DMS 273 treated with DMSO at 0.1 percent for 48 hours (cell line): ENCODE measurements around the gene RAB20.
"Not testable (repeated sequence)": the region's sequence is repeated elsewhere in the genome, so short reads cannot be mapped to it uniquely, and the experiment has no call there.

Experiments
- DNase-seq: peaks from one replicate; lab custom pipeline; 2025; lab: John Stamatoyannopoulos, UW

Gene RAB20

DNA sequence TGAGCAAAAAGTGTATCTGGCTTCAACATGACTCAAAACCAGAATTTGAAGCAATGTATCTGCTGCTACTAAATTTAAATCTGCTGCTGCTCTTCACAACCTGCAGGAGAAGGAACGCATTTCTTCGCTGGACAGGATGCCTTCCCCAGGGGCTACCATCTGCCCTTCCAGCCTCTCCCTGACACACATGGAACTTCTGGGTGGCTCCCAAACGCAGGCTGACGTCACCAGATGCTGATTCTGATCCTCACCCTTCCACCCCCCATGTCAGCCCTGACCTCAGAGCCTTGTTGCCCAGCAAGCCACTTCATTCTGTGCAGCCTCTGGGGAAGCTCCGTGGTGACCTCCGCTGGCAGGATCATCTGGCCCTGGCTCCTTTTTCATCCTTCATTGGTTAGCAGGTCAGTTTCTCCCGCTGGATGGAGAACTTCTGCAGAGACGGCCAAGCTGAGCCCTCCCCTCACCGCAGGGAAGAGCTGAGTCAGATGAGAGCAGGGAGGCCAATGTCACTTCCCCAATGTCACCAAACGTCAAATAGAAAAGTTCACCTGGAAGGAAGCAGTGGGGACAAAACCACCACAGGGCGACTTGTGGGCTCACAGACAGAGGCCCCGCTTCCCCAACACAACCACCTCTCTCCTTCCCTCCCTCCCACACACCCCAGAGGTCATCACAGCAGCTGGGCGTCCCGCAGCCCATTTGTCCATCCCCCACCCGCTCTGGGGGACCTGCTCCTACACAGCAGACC lies 14.0 kb upstream of the RAB20 start:
- DNase-seq: no peak

DNA sequence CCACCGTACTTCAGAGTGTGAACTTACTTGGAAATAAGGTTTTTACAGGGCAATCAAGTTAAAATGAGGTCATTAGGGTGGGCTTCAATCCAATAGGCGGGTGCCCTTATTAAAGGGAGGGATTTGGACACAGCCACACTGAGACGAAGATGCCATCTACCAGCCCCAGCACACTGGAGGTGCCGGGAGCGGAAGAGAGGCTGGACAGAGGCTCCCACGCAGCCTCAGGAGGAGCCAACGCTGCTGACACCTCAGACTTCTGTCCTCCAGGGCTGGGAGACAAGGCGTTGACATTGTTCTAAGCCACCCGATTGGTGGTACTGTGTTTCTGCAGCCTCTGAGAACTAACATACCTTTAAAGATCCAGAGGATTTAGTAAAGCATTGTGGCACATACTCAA lies 12.6 kb upstream of the RAB20 start:
- no peak for DNase-seq

DNA sequence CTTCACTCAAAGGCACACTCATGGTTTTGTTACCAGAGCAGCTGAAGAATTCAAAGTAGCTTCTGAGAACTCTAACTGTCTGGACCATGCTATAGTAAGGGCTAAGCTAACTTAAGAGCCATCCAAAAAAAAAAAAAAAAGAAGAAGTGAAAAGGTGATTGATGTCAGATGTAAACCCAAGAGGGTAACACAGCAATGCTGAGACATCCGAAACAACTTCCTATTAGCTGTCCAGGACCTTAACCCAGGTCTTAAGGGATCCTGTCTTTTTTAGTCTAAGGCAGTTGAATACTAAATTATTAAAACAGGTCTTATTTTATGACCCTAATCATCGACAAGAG lies 11.2 kb upstream of the RAB20 start:
- DNase-seq: no peak

DNA sequence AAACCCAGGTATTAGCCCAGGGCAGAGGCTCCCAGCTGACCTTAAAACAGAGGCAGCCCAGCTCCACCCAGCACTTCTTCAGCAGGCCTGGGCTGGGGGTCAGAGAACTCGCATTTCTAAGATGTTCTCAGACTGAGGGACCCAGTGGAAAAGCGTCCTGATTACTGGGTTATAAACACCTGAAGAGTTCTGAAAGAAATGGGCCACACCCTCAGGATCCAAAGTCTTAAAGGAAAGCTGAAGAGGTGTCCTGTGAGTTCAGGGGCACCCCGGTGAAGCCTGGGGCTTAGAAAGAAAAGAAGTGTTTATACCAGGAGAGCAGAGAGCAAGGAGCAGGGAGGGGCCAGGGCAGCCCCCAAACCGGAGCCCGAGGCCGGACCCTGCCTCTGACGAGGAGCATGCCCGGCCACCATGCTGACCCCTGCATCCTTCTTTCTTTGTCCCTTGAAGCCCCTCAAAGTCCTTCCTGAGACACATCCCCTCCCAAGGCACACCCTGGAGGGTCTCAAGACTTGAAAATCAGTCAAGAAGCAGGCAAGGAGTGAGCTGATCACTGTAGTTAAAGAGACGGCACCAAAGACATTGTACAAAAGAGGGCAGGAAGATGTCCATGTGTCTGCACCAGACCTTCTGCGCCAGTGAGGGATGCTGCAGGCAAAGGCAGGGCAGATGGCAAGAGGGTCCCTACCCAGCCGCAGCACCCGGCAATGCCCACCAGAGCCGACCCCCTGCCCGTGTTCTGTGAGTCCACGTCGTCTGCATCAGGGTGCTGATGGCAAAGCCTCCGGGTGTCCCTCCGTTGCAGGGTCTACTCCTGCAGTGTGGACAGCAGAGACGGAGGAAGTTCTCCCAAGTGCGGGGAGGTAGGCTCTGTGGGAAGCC lies 10.6 kb upstream of the RAB20 start:
- no peak for DNase-seq

DNA sequence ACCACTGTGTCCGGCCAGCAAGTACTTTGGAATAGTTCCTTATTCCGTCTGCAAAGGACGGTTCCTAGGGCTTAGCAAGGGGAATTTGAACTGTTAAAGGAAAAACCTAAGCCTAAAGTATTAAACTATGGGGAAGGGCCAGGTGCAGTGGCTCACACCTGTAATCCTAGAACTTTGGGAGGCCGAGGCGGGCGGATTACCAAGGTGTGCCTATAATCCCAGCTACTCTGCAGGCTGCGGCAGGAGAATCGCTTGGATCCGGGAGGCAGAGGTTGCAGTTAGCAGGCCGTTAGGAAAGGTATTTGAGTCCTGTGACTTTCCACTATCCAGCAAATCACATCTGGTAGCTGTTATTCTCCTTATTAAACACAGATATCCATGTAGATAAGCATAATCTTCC lies 9.4 kb upstream of the RAB20 start:
- no peak for DNase-seq

DNA sequence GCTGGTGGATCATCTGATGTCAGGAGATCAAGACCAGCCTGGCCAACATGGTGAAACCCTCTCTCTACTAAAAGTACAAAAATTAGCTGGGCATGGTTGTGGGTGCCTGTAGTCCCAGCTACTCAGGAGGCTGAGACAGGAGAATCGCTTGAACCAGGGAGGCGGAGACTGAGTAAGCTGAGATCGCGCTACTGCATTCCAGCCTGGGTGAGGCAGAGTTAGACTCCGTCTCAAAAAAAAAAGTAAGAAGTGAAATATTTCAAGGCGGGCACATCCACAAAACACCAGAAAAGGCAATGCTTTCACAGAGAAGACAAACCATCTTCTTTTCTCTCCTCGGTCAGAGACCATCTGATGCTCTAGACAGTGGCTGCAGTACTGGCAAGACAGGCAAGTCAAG lies 8.4 kb upstream of the RAB20 start:
- DNase-seq: not testable (repeated sequence)

DNA sequence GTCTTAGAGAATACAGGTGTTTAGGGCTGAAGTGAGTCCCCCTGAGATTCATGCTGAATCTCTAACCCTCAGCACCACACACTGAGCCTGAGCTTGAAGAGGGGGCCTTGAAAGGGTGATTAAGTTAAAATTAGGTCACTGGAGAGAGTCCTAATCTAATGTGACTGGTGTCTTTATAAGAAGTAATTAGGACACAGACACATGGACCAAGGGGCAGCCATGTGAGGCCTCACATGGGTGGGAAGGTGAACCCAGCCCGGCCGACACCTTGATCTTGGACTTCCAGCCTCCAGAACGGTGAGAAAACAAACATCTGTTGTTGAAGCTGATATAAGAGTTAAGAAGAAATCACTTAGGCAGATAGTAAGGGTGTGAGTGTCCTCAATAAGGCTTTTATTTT lies 7.1 kb upstream of the RAB20 start:
- DNase-seq: no peak

DNA sequence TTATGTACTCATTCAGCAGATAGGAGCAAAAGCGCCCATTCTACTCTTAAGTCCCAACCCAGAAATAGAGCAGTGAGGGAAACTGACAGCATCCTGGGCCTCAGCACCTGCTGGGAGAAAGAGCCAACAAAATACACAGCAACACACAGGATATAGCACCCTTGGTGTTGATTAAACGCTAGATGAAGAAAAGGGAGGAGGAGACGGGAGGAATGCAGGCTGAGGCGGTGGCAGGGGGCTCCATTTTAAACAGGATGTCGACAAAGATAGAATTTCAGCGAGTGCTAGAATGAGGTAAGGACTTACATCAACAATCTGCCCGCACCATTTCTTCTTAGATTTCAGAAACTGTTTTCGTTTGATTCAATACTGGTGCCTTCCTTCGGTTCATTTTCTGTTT lies 4.6 kb upstream of the RAB20 start:
- DNase-seq: no peak

DNA sequence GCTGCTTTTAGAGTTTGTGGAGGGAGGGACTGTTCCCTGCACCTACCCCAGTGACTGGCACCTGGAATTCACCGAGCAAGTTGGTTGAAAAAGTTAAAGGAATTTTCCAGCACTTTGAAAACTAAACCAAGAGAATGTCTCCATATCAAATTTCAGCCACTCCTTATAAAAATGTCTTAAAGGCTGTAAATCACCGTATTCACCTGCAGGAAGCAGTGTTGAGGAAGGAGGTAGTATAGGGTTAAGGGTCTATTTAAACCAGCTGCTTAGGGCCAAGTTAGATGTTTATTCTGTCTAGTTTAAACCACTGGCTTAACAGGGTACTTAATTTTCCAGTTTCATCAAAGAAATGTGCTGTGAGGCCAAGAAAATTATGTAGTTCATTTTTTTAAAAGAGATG lies 3.8 kb upstream of the RAB20 start:
- no peak for DNase-seq

DNA sequence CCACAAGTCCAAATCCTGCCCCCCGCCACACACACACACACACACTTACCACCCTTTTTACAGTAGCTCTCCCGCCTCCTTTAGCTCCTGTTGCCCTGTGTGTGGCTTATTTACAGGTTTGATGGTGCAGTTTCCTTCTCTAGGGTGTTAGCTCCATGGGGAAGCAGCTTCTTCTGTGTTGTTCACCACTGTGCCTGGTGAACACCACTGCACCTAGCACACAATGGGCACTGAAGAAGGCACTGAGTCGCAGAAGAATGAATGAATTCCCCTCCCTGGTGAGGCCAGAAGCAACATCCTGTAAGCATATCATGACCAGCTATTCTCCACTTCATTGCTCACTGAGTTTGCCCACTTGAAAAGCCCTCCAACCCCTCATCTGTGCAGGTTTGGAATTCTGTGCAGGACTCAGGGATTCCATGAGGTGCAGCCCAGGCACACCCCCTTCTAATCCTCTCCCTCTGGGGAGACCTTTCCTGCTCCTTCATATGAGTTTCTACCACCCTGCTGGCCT lies 3.0 kb upstream of the RAB20 start:
- no peak for DNase-seq

DNA sequence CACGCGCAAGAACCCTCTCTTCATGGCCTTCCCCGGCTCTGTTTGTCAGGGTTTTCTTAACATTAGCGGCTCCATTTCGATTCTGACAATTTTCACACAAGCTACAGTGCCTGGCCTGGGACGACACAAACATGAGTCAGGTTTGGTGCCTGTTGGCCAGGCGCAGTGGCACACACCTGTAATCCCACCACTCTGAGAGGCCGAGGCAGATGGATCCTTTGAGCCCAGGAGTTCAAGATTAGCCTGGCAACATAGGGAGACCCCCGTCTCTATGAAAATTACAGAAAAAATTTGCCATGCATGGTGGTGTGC lies 1.9 kb upstream of the RAB20 start:
- no peak for DNase-seq

DNA sequence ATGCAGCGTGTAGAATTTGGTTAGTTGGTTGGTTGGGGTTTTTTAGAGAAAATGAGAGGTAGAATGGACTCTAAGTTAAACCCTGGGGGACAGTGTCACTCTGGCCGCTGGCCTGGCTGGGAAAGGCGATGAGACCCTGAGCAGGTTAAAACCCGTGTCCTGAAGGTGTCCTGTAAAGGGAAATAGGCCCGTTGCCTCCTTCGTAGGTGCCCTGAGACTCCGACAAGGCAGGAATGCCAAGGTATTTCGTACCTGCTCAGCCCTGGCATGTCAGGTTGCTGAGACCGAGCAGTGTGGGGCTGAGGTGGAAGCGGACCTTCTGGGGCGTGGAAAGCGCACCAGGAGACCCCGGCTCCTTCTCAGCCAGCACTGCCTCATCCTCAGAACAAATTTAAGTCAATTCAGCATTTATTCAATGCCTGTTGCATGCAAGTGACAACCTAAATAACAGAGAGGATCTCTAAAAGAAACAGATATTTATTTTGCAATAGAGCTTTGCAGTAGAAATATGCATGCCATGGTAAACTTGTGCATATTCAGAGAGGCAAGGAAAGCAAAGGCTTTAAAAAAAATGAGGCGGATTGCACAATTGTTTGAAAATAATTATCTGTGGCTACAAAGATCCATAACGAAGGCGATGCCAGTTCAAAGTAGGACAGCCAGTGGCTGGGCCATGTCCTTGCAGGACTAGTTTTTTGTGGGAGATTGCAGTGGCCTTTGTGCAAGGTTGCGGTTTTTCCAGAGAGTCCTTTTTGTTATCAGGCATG lies 1.4 kb upstream of the RAB20 start:
- DNase-seq: no peak

DNA sequence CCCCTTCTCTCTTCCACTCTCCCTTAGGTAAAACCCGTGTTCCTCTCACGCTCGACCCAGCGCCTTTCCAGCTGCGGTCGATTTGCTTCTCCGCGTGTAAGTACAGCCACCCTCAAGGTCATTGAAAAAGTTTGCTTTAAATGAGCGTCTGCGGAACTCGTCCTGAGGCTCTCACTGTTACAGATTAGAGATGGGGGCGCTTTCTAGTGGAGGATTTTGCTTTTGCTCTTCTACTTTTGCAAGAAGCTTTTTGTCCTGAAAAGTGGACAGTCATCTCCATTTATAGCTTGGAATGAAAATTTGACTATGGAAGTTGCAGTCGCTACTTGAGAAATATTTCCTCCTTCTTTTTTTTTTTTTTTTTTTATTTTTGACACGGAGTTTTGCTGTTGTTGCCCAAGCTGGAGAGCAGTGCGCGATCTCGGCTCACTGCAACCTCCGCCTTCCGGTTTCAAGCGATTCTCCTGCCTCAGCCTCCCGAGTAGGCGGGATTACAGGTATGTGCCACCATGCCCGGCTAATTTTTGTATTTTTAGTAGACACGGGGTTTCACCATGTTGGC lies 595 bp upstream of the RAB20 start:
- peak; percentile 31 for DNase-seq

DNA sequence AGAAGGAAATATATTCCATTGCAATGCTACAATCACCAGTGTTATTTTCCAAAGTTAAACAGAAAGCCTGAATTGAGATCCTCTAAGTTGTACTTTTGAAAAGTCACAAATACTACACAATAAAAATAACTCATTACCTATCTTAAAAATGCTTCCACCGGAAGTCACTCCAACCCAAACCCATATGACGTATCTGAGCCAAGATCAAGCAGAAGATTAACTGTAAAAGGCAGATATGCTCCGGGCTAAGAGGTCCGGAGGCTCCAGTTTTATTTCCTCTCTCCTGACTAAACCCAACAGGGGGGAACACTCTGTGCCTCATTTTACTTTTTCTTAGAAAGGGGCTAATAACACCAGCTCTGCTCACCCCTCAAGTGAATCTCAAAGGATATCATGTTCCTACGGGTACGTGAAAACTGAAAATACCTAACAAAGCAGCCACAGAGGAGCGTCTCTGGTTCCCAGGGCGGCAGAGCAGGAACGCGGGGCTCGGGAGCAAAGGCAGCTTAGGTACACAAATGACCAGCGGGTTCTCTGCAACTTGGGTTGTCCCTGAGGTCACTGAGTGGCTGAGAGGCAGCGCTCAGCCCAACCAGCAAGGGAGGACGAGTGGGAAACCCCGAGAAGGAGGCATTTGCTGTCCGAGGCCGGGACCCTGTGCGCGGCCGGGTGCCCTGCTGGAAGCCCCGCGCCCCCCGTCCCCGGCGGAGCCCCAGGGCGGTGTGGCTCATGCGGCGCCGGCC lies 750 bp downstream of the RAB20 start:
- DNase-seq: no peak

DNA sequence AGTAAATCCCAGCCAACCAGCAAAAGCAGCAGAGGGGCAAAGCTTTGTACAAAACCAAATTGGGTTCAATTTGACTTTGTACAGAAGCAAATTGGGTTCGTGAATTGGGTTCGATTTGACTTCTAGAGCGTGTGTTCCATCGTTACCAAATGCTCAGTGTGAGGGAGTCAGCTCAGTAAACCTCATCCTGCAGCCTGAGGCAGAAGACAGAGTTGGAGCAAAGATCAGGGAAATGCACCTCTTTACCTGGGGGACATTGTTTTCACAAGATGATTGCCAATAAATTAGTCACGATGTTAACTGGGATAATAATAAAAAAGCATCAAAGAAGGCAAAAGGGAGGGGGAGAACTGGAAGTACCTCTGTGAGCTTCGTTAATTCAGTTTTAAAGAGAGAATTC lies 1.5 kb downstream of the RAB20 start:
- no peak for DNase-seq

DNA sequence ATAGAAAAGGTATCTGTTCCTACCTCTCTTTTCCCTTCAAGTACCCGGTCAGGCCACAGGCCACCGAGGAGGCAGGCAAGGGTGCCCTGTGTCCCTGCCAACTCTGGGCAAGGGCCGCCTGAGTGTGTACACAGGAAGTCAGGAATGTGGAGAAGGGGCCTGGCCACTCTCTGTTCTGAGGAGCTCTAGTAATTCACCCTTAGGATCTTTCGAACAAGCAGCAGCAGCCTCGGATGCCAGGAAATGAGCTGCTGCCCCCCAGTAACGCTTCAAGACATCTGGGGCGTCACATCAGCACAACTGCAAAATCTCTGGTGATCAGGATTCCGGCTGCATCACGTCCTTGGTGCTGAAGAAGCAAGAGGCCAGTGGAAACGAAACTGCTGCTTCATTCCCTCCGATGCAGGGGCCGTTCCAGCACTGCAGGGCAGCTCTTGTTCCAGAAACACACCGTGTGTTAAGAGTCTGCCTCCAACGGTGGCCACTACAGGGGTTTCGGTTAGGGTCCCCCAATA lies 2.0 kb downstream of the RAB20 start:
- no peak for DNase-seq

DNA sequence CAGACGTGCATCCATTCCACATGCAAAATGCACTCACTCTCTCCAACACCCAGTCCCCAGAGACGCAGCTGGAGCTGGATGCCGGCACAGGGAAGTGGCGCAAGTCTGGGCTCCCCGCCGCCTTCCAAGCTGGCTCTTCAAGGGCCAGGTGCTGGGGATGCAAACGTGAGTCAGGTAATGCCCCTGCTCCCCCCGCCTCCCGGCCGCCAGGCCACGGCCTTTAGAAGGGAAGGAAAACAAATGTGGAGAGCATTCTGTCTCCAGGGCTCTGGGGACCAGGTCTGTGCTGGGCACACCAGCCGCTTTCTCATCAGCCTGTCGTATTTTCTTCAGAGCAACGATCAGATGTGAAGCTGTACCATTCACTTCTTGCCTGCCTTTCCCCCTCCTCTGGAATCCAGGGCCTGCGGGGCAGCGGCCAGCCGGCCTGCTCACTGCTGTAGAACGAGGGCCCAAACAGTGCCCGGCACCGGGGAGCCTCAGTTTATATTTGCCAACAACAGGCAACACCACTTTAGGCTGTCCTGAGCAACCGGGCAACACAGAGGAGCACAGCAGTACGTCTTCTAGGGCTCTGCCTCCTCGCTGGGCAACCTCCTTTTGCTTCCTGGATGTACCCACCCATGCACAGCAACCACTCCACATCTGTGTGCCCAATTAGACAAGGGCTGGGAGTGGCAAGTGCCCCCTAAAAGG lies 3.8 kb downstream of the RAB20 start:
- no peak for DNase-seq

DNA sequence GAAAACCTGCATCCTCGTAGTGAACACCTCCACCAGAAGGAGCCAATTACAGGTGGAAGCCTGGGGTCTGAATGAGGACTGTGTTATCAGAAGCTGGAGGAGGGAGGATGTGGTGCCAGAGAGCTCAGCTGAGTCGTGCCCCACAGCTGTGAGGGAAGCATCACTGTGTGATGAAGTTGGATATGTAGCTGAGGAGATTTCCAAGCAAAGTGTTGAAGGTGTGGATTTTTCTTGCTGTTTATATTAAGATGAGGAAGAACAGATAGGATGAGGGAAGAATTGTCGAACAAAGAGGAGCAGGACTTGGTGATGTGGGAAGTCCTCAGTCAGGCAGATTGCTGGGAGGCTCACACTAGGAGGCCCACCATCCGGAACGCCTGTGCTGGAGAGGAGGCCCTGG lies 4.4 kb downstream of the RAB20 start:
- no peak for DNase-seq

DNA sequence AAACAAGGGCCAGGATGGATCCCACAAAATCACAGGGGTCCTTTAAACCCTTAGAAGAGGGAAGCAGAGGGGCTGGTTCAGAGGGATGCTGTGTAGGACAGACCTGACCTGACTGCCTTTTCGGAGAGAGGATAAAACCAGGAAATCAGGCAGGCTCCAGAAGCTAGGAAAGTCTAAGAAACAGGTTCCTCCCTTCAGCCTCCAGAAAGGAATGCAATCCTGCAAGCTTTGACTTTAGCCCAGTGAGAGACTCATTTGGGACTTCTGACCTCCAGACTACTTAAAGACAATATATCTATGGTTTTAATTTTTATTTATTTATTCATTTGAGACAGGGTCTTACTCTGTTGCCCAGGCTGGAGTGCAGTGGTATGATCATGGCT lies 5.3 kb downstream of the RAB20 start:
- DNase-seq: no peak

DNA sequence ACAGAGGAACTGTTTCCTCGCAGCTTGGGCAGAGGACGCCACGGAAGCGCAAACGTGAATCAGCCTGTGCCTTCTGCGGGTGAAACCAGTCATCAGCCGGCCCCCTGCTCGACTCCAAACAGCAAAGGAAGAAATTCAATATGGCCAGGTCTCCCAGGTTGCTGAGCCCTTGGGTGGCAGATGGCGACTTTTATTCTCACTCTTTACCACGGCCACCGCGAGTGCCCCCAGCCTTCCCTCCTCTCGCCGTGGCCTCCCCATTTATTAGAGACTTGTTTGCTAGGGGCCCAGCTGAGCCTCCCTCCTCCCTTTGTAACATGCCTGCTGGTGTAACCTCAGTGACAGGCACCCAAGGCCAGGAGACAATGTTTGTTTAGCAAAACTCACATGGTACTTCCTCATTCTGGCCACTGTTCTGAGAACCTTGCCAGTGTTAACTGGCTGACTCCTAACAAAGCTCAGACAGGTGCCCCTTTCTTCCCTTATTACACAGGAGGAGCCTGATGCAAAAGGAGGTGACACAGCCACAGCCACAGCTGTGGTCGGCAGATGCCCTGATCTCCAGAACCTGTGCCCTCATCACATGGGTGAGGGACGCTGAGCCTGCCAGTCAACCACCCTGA lies 5.8 kb downstream of the RAB20 start:
- no peak for DNase-seq

DNA sequence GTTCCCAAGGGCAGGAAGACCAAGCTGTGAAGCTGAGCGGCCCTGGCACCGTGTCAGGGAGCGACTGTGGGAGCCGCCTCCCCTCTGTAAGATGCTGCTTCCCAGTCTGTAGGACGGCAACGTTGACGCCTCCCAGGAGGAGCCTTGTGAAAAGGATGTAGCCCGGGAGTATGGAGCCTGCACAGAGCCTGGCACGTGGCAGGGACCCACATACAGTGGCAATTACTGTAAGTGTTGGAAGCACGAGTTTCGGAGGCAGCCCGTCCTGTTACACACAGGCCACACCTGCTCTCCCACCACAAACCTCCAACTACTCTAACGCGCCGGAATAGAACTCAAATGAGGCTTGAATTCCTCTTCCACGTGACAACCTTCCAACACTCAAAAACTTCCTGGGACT lies 6.6 kb downstream of the RAB20 start:
- DNase-seq: no peak
